ENCODE data around the gene MGAT5.

Gene MGAT5

DNA sequence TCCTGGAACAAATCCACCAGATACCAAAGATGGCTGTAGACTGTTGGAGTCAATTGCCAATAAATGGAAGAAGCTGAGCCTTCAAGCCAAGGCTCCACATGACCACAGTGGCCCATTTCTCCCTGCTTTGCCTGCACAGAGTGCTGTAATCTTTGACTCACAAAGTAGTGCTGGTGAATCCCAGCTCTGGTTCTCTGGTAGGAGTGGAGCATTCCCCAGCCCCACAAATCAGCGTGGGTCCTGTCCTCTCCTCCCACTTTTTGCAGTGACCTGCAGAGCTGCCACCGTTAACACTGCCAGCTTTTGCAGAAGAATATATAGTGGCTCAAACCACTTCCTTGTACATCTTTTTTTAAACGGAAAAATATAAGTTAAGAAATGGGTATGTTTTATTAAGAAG lies 93.9 kb downstream of the MGAT5 start:
- Mint-ChIP-seq H3K4me3 (no peak overlapping the region), H3K36me3 (ENCODE audit: low read depth) (peaks cover 50% of the 10 kb centered on the region), H3K27ac (no peak overlapping the region), H3K9me3 (no peaks in the 10 kb centered on the region), H3K4me1 (peaks cover 6% of the 10 kb centered on the region), H3K27me3 (no peaks in the 10 kb centered on the region)
- DNase-seq (no peak), ATAC-seq (no peak)

DNA sequence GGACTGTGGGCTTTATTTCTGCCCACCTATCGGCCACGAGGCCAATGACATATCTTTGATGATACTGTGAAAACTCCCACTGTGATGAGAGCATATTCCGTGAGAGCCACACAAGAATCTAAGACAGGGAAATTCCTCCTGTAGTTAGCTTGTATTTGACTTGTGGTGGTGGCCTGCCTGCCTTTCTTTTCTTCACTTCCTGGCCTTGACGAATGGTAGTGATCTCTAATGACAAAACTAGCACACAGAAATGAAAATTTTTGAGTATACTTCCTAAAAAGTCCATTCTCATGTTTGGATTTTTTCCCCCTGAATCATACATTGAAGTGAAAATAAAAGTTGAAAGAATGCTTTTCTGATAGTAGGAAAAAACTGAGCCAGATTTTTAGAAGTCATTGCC lies 94.4 kb downstream of the MGAT5 start:
- Mint-ChIP-seq H3K27me3 (no peaks in the 10 kb centered on the region), H3K36me3 (ENCODE audit: low read depth) (peaks cover 46% of the 10 kb centered on the region), H3K4me1 (peaks cover 6% of the 10 kb centered on the region), H3K4me3 (no peak overlapping the region), H3K27ac (no peak overlapping the region), H3K9me3 (no peaks in the 10 kb centered on the region)
- DNase-seq (no peak), ATAC-seq (no peak)

DNA sequence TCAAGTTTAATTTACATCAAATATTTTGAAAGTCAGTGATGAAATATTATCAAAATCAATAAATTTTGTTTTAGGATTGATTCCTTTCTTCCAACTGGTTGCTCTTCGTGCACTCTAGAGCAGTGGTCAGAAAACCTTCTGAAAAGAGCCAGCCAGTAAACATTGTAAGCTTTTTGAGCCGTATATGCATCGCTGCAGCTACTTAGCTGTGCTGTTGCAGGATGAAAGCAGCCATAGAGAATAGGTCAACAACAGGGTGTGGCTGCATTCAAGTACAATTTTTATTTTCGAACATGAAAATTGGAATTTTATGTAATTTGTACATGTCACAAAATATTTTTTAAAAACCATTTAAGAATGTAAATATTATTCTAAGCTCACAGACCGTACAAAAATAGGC lies 94.9 kb downstream of the MGAT5 start:
- Mint-ChIP-seq H3K27ac (no peak overlapping the region), H3K4me3 (no peak overlapping the region), H3K36me3 (ENCODE audit: low read depth) (peaks cover 42% of the 10 kb centered on the region), H3K27me3 (no peaks in the 10 kb centered on the region), H3K9me3 (no peaks in the 10 kb centered on the region), H3K4me1 (peaks cover 6% of the 10 kb centered on the region)
- no peak for ATAC-seq
- DNase-seq: no peak

DNA sequence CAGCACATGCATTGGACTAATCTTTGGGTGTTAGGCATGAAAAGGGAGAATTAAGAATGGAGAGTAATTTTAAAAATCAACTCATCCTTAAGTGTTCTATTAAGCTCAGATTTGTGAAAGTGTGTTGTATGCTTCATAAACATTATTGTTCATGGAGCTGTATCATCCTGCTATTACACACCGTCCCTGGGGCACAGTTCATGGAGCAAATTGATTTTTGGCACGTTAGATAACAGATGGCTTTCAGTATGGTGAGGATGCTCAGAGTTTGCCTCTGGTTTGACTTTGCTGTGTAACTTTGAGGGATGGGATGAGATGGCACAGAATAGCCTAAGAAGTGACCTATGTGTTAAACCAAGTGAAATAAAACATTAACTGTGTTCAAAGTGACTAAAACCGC lies 97.1 kb downstream of the MGAT5 start:
- DNase-seq (no peak), ATAC-seq (no peak)
- peaks cover 6% of the 10 kb centered on the region for H3K4me1 Mint-ChIP-seq
- peaks cover 36% of the 10 kb centered on the region for H3K36me3 Mint-ChIP-seq (ENCODE audit: low read depth)
- no peaks in the 10 kb centered on the region for H3K9me3 Mint-ChIP-seq
- H3K27ac Mint-ChIP-seq: no peak overlapping the region
- no peaks in the 10 kb centered on the region for H3K27me3 Mint-ChIP-seq
- no peak overlapping the region for H3K4me3 Mint-ChIP-seq

DNA sequence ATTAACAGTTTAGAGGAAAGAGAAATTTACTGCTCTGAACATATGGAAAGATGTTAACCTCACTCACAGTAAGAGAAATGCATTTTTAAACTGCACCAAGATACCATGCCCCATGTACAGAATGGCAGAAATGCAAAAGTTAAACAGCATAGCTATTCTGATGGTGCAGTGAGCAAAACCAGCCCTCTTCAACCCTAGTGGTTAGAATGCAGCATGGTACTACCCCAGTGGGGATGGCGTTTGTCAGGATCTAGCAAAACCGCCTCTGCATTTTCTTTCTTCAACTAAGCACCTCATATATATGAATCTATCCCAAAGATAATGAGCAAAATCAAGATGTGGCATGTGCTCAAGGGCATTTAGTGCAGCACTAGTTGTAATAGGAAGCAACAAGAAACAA lies 98.0 kb downstream of the MGAT5 start:
- DNase-seq (no peak), ATAC-seq (no peak)
- no peaks in the 10 kb centered on the region for H3K27me3 Mint-ChIP-seq
- peaks cover 6% of the 10 kb centered on the region for H3K4me1 Mint-ChIP-seq
- no peak overlapping the region for H3K4me3 Mint-ChIP-seq
- H3K27ac Mint-ChIP-seq: no peak overlapping the region
- no peaks in the 10 kb centered on the region for H3K9me3 Mint-ChIP-seq
- peaks cover 42% of the 10 kb centered on the region for H3K36me3 Mint-ChIP-seq (ENCODE audit: low read depth)

DNA sequence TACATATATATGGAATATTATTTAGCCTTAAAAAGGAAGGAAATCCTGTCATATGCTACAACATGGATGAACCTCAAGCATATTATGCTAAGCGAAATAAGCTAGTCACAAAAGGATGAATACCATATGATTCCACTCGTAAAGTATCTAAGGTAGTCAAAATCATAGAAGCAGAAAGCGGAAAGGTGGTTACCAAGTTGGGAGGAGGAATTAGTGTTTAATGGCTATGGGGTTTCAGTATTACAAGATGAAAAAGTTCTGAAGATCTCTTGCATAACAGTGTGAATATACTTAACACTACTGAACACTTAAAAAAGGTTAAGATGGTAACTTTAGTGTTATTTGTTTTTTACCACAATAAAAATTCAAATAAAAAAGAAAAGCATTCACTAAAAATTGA lies 99.0 kb downstream of the MGAT5 start:
- Mint-ChIP-seq H3K27ac (no peak overlapping the region), H3K27me3 (no peaks in the 10 kb centered on the region), H3K9me3 (no peaks in the 10 kb centered on the region), H3K4me3 (no peak overlapping the region), H3K4me1 (peaks cover 6% of the 10 kb centered on the region), H3K36me3 (ENCODE audit: low read depth) (peaks cover 43% of the 10 kb centered on the region)
- ATAC-seq (no peak), DNase-seq (no peak)

DNA sequence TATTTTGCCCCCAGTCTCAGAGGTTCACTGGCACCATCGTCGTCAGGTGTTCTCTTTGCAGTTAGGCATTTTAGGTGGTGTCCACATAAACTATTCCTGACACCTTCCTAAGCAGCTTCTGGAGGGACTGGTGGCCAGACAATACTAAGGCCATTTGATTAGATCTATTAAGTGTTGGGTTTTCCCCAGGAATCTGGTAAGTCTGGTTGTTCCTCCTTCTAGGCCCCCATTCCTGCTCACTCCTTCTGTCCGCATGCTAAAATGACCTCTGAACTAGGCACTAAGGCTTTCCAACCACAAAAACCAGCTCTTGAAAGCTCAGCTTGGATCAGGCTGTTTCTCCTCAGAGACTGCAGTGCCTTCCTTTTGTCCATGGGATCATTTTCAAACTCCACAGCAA lies 100.7 kb downstream of the MGAT5 start:
- Mint-ChIP-seq H3K36me3 (ENCODE audit: low read depth) (peaks cover 42% of the 10 kb centered on the region), H3K27ac (no peak overlapping the region), H3K4me3 (no peak overlapping the region), H3K27me3 (no peaks in the 10 kb centered on the region), H3K4me1 (no peaks in the 10 kb centered on the region), H3K9me3 (no peaks in the 10 kb centered on the region)
- ATAC-seq (no peak), DNase-seq (no peak)

DNA sequence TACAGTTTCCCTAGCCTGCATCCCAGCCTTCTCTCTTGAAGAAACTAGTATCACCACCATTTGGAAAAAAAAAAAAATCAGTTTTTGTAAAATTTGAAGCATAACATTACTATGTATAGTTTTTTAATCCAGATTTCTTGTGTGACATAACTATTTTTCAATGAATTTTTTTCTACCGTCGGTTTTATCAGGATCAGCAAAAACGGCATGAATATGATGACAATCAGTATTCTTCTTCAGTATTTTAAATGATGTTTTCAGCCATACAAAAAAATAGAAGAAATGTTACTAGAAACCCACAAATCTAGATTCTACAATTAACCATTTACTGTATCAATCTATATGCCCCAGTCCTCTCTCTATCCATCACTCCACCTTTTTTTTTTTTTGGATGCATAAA lies 103.9 kb downstream of the MGAT5 start:
- Mint-ChIP-seq H3K9me3 (no peaks in the 10 kb centered on the region), H3K27ac (no peak overlapping the region), H3K36me3 (ENCODE audit: low read depth) (peaks cover 27% of the 10 kb centered on the region), H3K4me1 (no peaks in the 10 kb centered on the region), H3K27me3 (no peaks in the 10 kb centered on the region), H3K4me3 (no peak overlapping the region)
- DNase-seq (no peak), ATAC-seq (no peak)

DNA sequence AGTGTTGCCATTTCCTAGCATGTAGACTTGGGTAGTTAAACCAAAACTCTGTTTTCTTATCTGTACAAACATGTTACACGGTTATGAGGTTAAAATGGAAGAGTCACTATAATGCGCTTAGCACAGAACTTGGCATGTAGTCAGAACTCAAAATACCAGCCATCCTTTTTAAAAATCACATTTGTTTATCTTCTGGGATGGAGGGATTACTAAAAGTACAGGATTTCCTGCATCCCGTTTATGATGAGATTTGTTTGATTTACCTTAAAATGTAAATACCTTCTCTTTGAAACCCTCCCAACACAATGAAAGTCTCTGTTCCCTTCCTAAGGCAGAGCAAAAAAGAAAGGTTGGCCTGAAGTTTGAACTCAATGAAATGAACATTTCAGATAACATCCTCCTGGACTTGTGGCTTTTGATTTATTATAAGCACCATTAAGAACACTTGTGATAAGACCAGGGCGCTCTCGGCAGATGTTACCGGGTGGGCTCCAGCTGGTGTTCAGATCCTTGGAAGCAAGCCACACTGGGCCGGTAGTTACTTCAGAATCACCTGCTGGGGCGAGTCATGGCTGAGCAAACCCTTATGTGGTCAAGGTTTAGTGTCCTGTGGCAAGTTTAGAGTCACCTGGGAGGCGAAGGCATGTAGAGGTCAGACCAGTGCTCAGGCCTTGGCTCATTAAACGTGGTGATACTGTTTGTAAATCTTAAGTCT lies 105.7 kb downstream of the MGAT5 start:
- Mint-ChIP-seq H3K9me3 (no peaks in the 10 kb centered on the region), H3K36me3 (ENCODE audit: low read depth) (peaks cover 36% of the 10 kb centered on the region), H3K27ac (no peak overlapping the region), H3K4me3 (no peak overlapping the region), H3K4me1 (no peaks in the 10 kb centered on the region), H3K27me3 (no peaks in the 10 kb centered on the region)
- ATAC-seq: no peak
- no peak for DNase-seq

DNA sequence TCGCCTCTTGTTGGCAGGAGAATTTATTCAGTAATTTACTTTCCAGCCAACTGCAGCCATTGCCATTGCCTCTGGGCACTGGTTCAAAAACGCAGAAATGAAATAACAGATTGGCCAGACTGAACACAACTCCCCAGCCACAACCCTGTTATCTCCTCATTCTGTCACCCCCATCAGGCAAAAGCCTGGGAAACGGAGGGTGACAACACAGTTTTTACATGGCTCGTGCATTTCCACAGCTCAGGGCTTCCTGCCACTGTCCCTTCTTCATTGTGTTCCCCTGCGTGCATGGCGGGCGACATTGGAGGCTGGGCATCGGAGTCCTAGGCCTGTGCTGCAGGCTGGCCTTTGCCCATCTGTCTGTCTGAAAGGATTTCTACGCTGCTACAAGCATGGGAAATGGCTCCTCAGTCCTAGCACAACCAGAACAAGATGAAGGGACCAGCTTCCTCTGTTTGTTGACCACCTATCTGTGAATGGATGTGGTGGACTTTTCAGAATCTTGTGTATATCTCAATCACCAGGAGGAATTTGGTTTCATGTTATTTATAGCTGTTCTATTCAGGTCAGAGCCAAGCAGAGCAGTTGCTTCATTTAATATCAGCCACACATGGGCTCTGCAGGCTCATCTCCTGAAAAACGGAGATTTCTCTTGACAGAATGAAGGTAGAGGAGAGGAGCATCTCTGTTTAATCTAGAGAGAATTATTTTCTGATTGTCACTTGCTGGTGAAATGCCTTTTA lies 107.0 kb downstream of the MGAT5 start:
- H3K4me3 Mint-ChIP-seq: no peak overlapping the region
- ATAC-seq: no peak
- H3K4me1 Mint-ChIP-seq: no peaks in the 10 kb centered on the region
- no peaks in the 10 kb centered on the region for H3K9me3 Mint-ChIP-seq
- no peak overlapping the region for H3K27ac Mint-ChIP-seq
- no peak for DNase-seq
- H3K27me3 Mint-ChIP-seq: no peaks in the 10 kb centered on the region
- peaks cover 32% of the 10 kb centered on the region for H3K36me3 Mint-ChIP-seq (ENCODE audit: low read depth)

DNA sequence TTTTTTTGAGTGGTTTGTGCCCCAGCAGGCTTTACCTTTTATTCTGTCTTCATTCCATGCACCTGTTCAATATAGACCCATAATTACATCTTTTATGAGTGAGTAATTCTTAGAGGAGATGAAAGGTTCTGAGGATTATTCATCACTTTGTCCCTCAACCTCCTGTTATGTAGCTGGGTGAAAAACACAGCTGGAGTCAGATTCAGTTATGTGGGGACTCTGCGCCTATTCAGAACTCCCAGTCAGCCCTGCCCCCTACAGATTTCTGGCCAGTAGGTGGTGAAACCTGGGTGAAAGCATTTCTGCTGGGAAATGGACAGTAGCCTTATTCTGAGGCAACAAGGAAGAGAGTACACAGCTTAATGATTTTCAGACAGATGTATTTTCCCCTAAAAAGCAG lies 107.8 kb downstream of the MGAT5 start:
- no peak overlapping the region for H3K4me3 Mint-ChIP-seq
- H3K27me3 Mint-ChIP-seq: no peaks in the 10 kb centered on the region
- peaks cover 26% of the 10 kb centered on the region for H3K36me3 Mint-ChIP-seq (ENCODE audit: low read depth)
- ATAC-seq (no peak), DNase-seq (no peak)
- H3K4me1 Mint-ChIP-seq: peaks cover under 1% of the 10 kb centered on the region
- H3K9me3 Mint-ChIP-seq: no peaks in the 10 kb centered on the region
- H3K27ac Mint-ChIP-seq: no peak overlapping the region

DNA sequence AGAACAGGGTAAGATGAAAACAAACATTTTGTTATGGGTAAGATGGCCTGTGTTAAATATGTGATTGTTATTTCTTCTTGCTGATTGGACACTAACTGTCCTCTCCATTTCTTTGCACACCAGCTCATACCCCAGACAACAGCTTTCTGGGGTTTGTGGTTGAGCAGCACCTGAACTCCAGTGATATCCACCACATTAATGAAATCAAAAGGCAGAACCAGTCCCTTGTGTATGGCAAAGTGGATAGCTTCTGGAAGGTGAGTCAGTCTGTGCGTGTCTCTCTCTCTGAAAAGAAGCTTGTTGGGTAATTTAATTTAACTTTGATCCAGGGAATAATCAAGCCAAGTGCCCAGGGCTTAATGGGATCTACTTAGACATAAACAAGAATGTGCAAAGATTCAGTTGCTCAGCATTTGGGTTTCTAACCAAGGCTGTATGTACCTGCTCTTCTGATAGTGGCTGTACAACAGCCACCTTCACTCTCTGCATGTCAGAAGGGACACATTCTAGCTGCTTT lies 108.3 kb downstream of the MGAT5 start:
- peaks cover 23% of the 10 kb centered on the region for H3K36me3 Mint-ChIP-seq (ENCODE audit: low read depth)
- no peaks in the 10 kb centered on the region for H3K9me3 Mint-ChIP-seq
- H3K4me3 Mint-ChIP-seq: no peak overlapping the region
- H3K4me1 Mint-ChIP-seq: peaks cover 6% of the 10 kb centered on the region
- ATAC-seq: no peak
- no peaks in the 10 kb centered on the region for H3K27me3 Mint-ChIP-seq
- no peak for DNase-seq
- H3K27ac Mint-ChIP-seq: peak overlapping the region; percentile 18

DNA sequence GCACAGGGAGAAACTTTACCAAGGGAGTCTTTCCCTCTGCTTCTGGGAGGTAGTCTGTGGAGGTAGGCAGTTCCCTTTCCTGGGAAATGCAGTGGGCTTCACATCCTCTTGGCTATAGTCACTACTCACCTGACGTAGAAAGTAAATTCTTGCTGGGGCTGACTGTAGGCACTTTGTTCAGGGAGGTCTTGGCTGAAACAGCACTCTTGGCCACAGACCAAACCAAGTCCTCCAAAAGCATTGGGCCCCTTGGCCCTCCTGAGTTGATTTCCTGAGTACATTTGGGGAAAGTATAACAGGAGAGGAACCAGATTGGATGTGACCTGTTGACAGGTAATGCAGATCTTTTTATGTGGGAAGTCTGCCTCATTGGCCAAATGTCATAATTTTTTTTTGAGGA lies 108.9 kb downstream of the MGAT5 start:
- Mint-ChIP-seq H3K36me3 (ENCODE audit: low read depth) (peaks cover 27% of the 10 kb centered on the region), H3K9me3 (no peaks in the 10 kb centered on the region), H3K4me3 (no peak overlapping the region), H3K27ac (peak overlapping the region; percentile 18), H3K27me3 (no peaks in the 10 kb centered on the region), H3K4me1 (peaks cover 11% of the 10 kb centered on the region)
- no peak for DNase-seq
- no peak for ATAC-seq

DNA sequence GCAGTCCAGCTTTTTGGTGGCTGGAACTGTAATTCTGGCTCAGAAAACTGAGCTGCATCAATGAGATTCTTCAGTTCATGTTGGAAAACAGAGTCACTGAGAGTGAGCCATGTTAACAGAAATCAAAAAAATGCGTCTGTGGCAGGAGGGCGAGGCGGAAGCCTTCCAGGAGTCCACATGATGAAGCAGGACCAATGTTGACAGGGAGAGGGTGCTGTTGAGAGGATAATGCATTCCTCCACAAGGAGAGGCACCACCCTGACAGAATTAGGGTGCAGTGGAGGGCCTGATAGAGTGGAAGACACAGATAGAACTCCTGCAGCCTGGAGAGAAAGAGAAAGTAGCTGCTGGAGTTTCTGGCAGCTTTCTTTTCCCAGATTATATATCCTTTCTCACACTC lies 111.5 kb downstream of the MGAT5 start:
- ATAC-seq (no peak), DNase-seq (no peak)
- Mint-ChIP-seq H3K27me3 (no peaks in the 10 kb centered on the region), H3K27ac (no peak overlapping the region), H3K9me3 (no peaks in the 10 kb centered on the region), H3K4me1 (peaks cover 25% of the 10 kb centered on the region), H3K36me3 (ENCODE audit: low read depth) (peaks cover 29% of the 10 kb centered on the region), H3K4me3 (no peak overlapping the region)

DNA sequence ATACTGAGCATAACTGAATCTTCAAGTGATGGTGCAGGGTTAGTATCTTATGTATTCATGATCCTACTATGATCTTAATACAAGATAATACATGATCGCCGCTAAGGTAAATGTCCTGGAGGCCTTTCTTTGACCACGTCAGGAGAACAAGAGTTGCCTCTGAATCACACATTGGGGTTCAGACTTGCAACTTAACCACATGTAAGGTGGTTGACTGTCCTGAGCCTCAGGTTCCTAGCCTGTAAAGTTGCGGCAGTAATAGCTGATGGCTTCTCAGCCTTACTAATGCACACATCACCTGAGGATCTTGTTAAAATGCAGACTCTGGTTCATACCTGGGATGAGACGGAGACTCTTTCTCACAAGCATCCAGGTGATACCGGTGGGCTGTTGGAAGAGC lies 112.5 kb downstream of the MGAT5 start:
- H3K27ac Mint-ChIP-seq: no peak overlapping the region
- no peak overlapping the region for H3K4me3 Mint-ChIP-seq
- H3K27me3 Mint-ChIP-seq: no peaks in the 10 kb centered on the region
- no peak for DNase-seq
- peaks cover 25% of the 10 kb centered on the region for H3K4me1 Mint-ChIP-seq
- ATAC-seq: no peak
- peaks cover 33% of the 10 kb centered on the region for H3K36me3 Mint-ChIP-seq (ENCODE audit: low read depth)
- H3K9me3 Mint-ChIP-seq: no peaks in the 10 kb centered on the region

Measured in activated naive CD8-positive, alpha-beta T cell treated with anti-CD3 and anti-CD28 coated beads, Interleukin-2, amount 50 U/mL, for 24 hours (primary cell).